PC-3 (cell line): ENCODE measurements around the gene TGFBR3.

ENCODE experiments used
- EZH2phosphoT487 ChIP-seq: fragments of 300-600 bp; sonication (generic); IDR thresholded peaks from 2 replicates; pipeline ENCODE4 v1.6.1; 2018; ENCODE audit warnings: mild to moderate bottlenecking, antibody characterized with exemption, low read length, borderline replicate concordance
- TF ChIP-seq, protein P1 (sequence below): fragments of 300-600 bp; sonication (generic); conservative IDR thresholded peaks from 2 replicates; pipeline ENCODE4 v1.5.1; 2017; ENCODE audit warnings: antibody characterized with exemption, low read depth, mild to moderate bottlenecking, low read length

DNA sequence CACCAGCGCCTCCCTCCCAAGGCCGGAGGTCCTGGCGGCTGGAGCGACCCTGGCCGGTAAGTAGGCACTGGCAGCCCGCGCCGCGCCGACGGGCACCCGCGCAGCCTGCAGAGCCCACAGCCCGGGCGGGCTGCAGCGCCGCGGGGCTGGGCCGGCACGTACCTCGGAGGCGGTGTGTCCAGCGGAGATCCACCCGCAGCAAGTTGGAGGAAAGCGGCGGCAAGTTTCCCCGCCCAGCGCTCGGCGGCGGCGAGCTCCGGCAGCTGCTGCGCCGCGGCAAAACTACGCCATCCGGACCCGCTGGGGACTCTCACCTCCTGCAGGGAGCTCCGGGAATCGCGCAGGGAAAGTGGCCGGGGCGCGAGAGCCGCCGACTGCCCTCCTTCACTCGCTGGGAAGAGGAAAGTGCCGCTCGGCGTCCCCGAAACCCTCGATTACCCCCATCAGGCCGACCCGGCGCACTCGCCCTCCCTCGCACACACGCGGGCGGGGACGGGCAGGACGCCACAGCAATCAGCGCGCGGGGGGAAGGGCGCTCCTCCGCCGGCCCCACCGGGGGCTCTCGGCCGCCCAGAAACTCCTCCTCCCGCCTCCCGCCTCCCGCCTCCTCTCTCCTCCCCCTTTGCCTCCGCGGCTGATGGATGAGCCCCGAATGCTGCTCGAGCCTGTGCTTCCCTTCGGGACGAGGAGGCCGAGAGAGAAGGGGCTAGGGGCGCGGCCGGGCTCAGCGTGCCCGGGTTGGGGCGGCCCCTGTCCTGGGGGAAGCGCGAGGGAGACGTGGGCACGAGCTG is at the start of gene TGFBR3:
- TF ChIP-seq, protein P1, sequence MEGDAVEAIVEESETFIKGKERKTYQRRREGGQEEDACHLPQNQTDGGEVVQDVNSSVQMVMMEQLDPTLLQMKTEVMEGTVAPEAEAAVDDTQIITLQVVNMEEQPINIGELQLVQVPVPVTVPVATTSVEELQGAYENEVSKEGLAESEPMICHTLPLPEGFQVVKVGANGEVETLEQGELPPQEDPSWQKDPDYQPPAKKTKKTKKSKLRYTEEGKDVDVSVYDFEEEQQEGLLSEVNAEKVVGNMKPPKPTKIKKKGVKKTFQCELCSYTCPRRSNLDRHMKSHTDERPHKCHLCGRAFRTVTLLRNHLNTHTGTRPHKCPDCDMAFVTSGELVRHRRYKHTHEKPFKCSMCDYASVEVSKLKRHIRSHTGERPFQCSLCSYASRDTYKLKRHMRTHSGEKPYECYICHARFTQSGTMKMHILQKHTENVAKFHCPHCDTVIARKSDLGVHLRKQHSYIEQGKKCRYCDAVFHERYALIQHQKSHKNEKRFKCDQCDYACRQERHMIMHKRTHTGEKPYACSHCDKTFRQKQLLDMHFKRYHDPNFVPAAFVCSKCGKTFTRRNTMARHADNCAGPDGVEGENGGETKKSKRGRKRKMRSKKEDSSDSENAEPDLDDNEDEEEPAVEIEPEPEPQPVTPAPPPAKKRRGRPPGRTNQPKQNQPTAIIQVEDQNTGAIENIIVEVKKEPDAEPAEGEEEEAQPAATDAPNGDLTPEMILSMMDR: peak; percentile 45; the same call in 1 of the 2 replicates
- no peak for TF ChIP-seq EZH2phosphoT487
